ENCODE results near the gene NR1I2.

GRCh38 chr3:119849126-119849525 is 67.2 kb downstream of the NR1I2 start:
- TF ChIP-seq JUN (IDR thresholded peaks at IDR 0.05) (no peak), HEYL (CRISPR knock-in tag; IDR thresholded peaks at IDR 0.05) (no peak), EP300 (IDR thresholded peaks at IDR 0.05) (no peak), USF2 (IDR thresholded peaks at IDR 0.05) (no peak), CTCF (IDR thresholded peaks at IDR 0.05) (no peak), CBX8 (IDR thresholded peaks at IDR 0.05) (no peak), CEBPB (IDR thresholded peaks at IDR 0.05) (no peak), MAX (IDR thresholded peaks at IDR 0.05) (no peak), POLR2A (IDR thresholded peaks at IDR 0.05; ENCODE audit: low read length) (no peak), TP53 (CRISPR knock-in tag; IDR thresholded peaks at IDR 0.05) (no peak), RNF2 (IDR thresholded peaks at IDR 0.05; ENCODE audit: borderline replicate concordance, low read depth) (no peak), RAD21 (conservative IDR thresholded peaks at IDR 0.05 in 1 of 2, IDR thresholded peaks at IDR 0.05 in 1 of 2) (no peak)

Measured in A549 (cell line).